SKM-1 treated with dmso at 0.1 percent for 144 hours (cell line): Measurements from ENCODE around the gene MAPKAPK5.
"Not testable (repeated sequence)": the region's sequence is repeated elsewhere in the genome, so short reads cannot be mapped to it uniquely, and the experiment has no call there.

Experiments used
- DNase-seq: peaks from one replicate; lab custom pipeline; 2025; ENCODE audit not compliant: unreplicated experiment; lab: John Stamatoyannopoulos, UW

MAPKAPK5 gene

GRCh38 chr12:111827907-111828306, 14.1 kb upstream of the MAPKAPK5 start:
- DNase-seq = no peak

GRCh38 chr12:111828338-111828979, 13.6 kb upstream of the MAPKAPK5 start:
- DNase-seq = no peak

- not testable (repeated sequence) for DNase-seq
Measured at GRCh38 chr12:111829635-111830034, 12.4 kb upstream of the MAPKAPK5 start.

GRCh38 chr12:111834740-111835386, 7.2 kb upstream of the MAPKAPK5 start:
- not testable (repeated sequence) for DNase-seq

- not testable (repeated sequence) for DNase-seq
Measured at GRCh38 chr12:111835531-111836181, 6.4 kb upstream of the MAPKAPK5 start.

GRCh38 chr12:111838353-111838752, 3.7 kb upstream of the MAPKAPK5 start:
- DNase-seq = no peak

- DNase-seq = no peak
Measured at GRCh38 chr12:111840807-111841206, 1.2 kb upstream of the MAPKAPK5 start.

GRCh38 chr12:111841236-111841749, 735 bp upstream of the MAPKAPK5 start:
- DNase-seq = no peak

GRCh38 chr12:111842556-111843396, 748 bp downstream of the MAPKAPK5 start:
- no peak for DNase-seq

- DNase-seq = no peak
Measured at GRCh38 chr12:111846016-111846415, 4.0 kb downstream of the MAPKAPK5 start.

GRCh38 chr12:111850526-111850925, 8.5 kb downstream of the MAPKAPK5 start:
- DNase-seq = no peak

GRCh38 chr12:111858186-111858585, 16.2 kb downstream of the MAPKAPK5 start:
- no peak for DNase-seq

- no peak for DNase-seq
Measured at GRCh38 chr12:111858778-111859177, 16.8 kb downstream of the MAPKAPK5 start.

GRCh38 chr12:111864913-111865312, 22.9 kb downstream of the MAPKAPK5 start:
- DNase-seq = no peak

GRCh38 chr12:111867531-111867930, 25.5 kb downstream of the MAPKAPK5 start:
- no peak for DNase-seq

- no peak for DNase-seq
Measured at GRCh38 chr12:111868676-111869588, 26.9 kb downstream of the MAPKAPK5 start.

- no peak for DNase-seq
Measured at GRCh38 chr12:111869671-111870070, 27.6 kb downstream of the MAPKAPK5 start.

- no peak for DNase-seq
Measured at GRCh38 chr12:111870216-111870615, 28.2 kb downstream of the MAPKAPK5 start.

GRCh38 chr12:111870706-111871105, 28.7 kb downstream of the MAPKAPK5 start:
- DNase-seq = no peak

- no peak for DNase-seq
Measured at GRCh38 chr12:111873113-111873512, 31.1 kb downstream of the MAPKAPK5 start.
